Measurements from ENCODE around the gene SFT2D3. TPM values are rescaled to one million over a fixed set of nuclear protein-coding genes. Genes with fewer than 3 reads are reported as not detected.

Gene SFT2D3
- total RNA-seq, 2 donors from 2014 or later: 7.1 to 9.5 TPM

- peaks cover 31% of the 10 kb centered on the region for H3K36me3 ChIP-seq
- no peaks in the 10 kb centered on the region for H3K27me3 ChIP-seq (replicated peaks; ENCODE audit: insufficient read depth)
- H3K4me1 ChIP-seq (ENCODE audit: control insufficient read depth in 1 of 2, low read depth in 2 of 2): peaks cover 33 to 73% of the 10 kb centered on the region in 2 donors
Measured at GRCh38 chr2:127658146-127658545, 43.2 kb upstream of the SFT2D3 start.

GRCh38 chr2:127658641-127659407, 42.5 kb upstream of the SFT2D3 start:
- DNase-seq (ENCODE audit: low spot score) (no peak), ATAC-seq (ENCODE audit: insufficient number of reproducible peaks, low FRiP score, low read depth) (no peak)
- Histone ChIP-seq H3K4me3 (no peak overlapping the region), H3K27ac (peak overlapping the region; percentile 40 to 85), H3K36me3 (peaks cover 24% of the 10 kb centered on the region), H3K4me1 (ENCODE audit: control insufficient read depth in 1 of 2, low read depth in 2 of 2) (peaks cover 39 to 73% of the 10 kb centered on the region in 2 donors), H3K9me3 (no peaks in the 10 kb centered on the region), H3K27me3 (replicated peaks; ENCODE audit: insufficient read depth) (no peaks in the 10 kb centered on the region)
- TF ChIP-seq CTCF (IDR thresholded peaks at IDR 0.05): no peak

More at GRCh38 chr2:127658146-127658545, 43.2 kb upstream of the SFT2D3 start:
- TF ChIP-seq CTCF (IDR thresholded peaks at IDR 0.05): no peak
- Histone ChIP-seq H3K4me3 (no peak overlapping the region), H3K9me3 (no peaks in the 10 kb centered on the region), H3K27ac (peak overlapping the region; percentile 40 to 85)
- no peak for DNase-seq (ENCODE audit: low spot score)
- no peak for ATAC-seq (ENCODE audit: insufficient number of reproducible peaks, low FRiP score, low read depth)

- Histone ChIP-seq H3K4me3 (no peak overlapping the region), H3K9me3 (no peaks in the 10 kb centered on the region), H3K4me1 (ENCODE audit: control insufficient read depth in 1 of 2, low read depth in 2 of 2) (peaks cover 41 to 76% of the 10 kb centered on the region in 2 donors), H3K27me3 (replicated peaks; ENCODE audit: insufficient read depth) (no peaks in the 10 kb centered on the region), H3K36me3 (peaks cover 16% of the 10 kb centered on the region), H3K27ac (peak overlapping the region; percentile 40 to 85)
- ATAC-seq (ENCODE audit: insufficient number of reproducible peaks, low FRiP score, low read depth): peak; percentile 18
- TF ChIP-seq CTCF (IDR thresholded peaks at IDR 0.05): no peak
- DNase-seq (ENCODE audit: low spot score): no peak
Measured at GRCh38 chr2:127659408-127660290, 41.6 kb upstream of the SFT2D3 start.

GRCh38 chr2:127660291-127660578, 41.1 kb upstream of the SFT2D3 start:
- H3K27me3 ChIP-seq (replicated peaks; ENCODE audit: insufficient read depth): no peaks in the 10 kb centered on the region
- TF ChIP-seq CTCF (IDR thresholded peaks at IDR 0.05): no peak
- no peaks in the 10 kb centered on the region for H3K9me3 ChIP-seq
- DNase-seq (ENCODE audit: low spot score) (no peak), ATAC-seq (ENCODE audit: insufficient number of reproducible peaks, low FRiP score, low read depth) (no peak)
- peaks cover 47 to 82% of the 10 kb centered on the region in 2 donors for H3K4me1 ChIP-seq (ENCODE audit: control insufficient read depth in 1 of 2, low read depth in 2 of 2)
- peak overlapping the region; percentile 40 to 85 for H3K27ac ChIP-seq
- H3K4me3 ChIP-seq: no peak overlapping the region
- H3K36me3 ChIP-seq: peaks cover 10% of the 10 kb centered on the region

GRCh38 chr2:127661072-127661649, 40.1 kb upstream of the SFT2D3 start:
- no peak for ATAC-seq (ENCODE audit: insufficient number of reproducible peaks, low FRiP score, low read depth)
- no peak for TF ChIP-seq CTCF (IDR thresholded peaks at IDR 0.05)
- Histone ChIP-seq H3K4me1 (ENCODE audit: control insufficient read depth in 1 of 2, low read depth in 2 of 2) (peaks cover 55 to 87% of the 10 kb centered on the region in 2 donors), H3K27ac (peak overlapping the region; percentile 40 to 62), H3K4me3 (no peak overlapping the region), H3K36me3 (peaks cover 10% of the 10 kb centered on the region), H3K27me3 (replicated peaks; ENCODE audit: insufficient read depth) (no peaks in the 10 kb centered on the region), H3K9me3 (no peaks in the 10 kb centered on the region)
- no peak for DNase-seq (ENCODE audit: low spot score)

All from thoracic aorta (tissue), 2 donors.